Immature natural killer cell (primary cell): Measurements from ENCODE around the gene CDH12. TPM values are rescaled to one million over a fixed set of nuclear protein-coding genes. Genes with fewer than 3 reads are reported as not detected.
"Not testable (repeated sequence)": the region's sequence is repeated elsewhere in the genome, so short reads cannot be mapped to it uniquely, and the experiment has no call there.

Experiments
- DNase-seq, 3 donors: peaks; one replicate each; pipeline ENCODE4 v3.0.0; 2022; ENCODE audit warnings: mixed read lengths in 1 of 3
- H3K27ac Mint-ChIP-seq, 6 donors: one replicate each; pipeline ENCODE4 v1.8.0; 2020; ENCODE audit warnings: mixed read lengths in 6 of 6, mild to moderate bottlenecking in 5 of 6, inconsistent platforms in 4 of 6, moderate library complexity in 3 of 6
- H3K27me3 Mint-ChIP-seq, 3 donors: one replicate each; pipeline ENCODE4 v1.8.0; 2020 to 2021; ENCODE audit warnings: low read depth in 3 of 3, mild to moderate bottlenecking in 3 of 3, mixed read lengths in 3 of 3, moderate library complexity in 3 of 3, inconsistent platforms in 1 of 3
- H3K36me3 Mint-ChIP-seq, 3 donors: one replicate each; pipeline ENCODE4 v1.8.0; 2020; ENCODE audit warnings: mixed read lengths in 3 of 3, inconsistent platforms in 2 of 3, mild to moderate bottlenecking in 2 of 3
- H3K4me1 Mint-ChIP-seq, 2 donors: one replicate each; pipeline ENCODE4 v1.8.0; 2020; ENCODE audit warnings: inconsistent platforms in 2 of 2, mild to moderate bottlenecking in 2 of 2, mixed read lengths in 2 of 2, moderate library complexity in 1 of 2
- H3K4me3 Mint-ChIP-seq, 5 donors: one replicate each; pipeline ENCODE4 v1.8.0; 2020; ENCODE audit warnings: mild to moderate bottlenecking in 5 of 5, mixed read lengths in 5 of 5, inconsistent platforms in 3 of 5, moderate library complexity in 3 of 5
- H3K9me3 Mint-ChIP-seq, 6 donors: one replicate each; pipeline ENCODE4 v1.8.0; 2020; ENCODE audit warnings: mild to moderate bottlenecking in 6 of 6, mixed read lengths in 6 of 6, inconsistent platforms in 4 of 6, moderate library complexity in 3 of 6
- polyA plus RNA-seq, 3 donors: library from polyadenylated mRNA; unstranded; fragments of 300-500 nt; fragmentation: Illumina TruSeq; gene quantifications; one replicate each; pipeline ENCODE4 v1.2.3, GENCODE V29; 2021

The CDH12 gene
- polyA plus RNA-seq, 3 donors from 2014 or later, result not detected

GRCh38 chr5:22226423-22226822, 626.7 kb downstream of the CDH12 start:
- no peak overlapping the region for H3K4me3 Mint-ChIP-seq
- H3K36me3 Mint-ChIP-seq, result no peaks in the 10 kb centered on the region
- H3K27ac Mint-ChIP-seq, result no peak overlapping the region
- no peaks in the 10 kb centered on the region for H3K27me3 Mint-ChIP-seq
- no peaks in the 10 kb centered on the region for H3K4me1 Mint-ChIP-seq
- no peak for DNase-seq
- peaks cover 0 to 30% (median 10%) of the 10 kb centered on the region in 6 donors for H3K9me3 Mint-ChIP-seq

DNA sequence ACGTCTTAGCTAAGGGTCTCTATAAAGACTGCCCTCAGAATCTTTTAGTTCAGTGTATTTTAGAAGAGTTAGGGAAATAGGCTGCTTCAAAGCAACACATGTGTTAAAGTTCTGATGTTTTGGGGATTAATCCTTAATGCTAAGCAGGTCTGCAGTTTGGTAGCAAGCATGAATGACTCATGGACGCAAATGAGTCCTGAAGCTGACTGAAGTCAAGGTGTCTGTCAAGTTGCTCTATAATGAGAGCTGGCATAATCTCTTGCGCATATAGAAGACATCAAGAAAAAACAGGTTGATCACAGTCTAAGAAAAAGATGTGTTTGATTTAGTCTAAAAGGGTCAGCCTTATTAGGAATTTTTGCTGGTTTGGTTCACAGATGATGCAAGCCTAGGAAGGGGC, 630.1 kb downstream of the CDH12 start:
- no peak for DNase-seq
- Mint-ChIP-seq H3K27ac (no peak overlapping the region), H3K4me1 (no peaks in the 10 kb centered on the region), H3K9me3 (peaks cover 0 to 28% (median 7%) of the 10 kb centered on the region in 6 donors), H3K27me3 (no peaks in the 10 kb centered on the region), H3K4me3 (no peak overlapping the region), H3K36me3 (no peaks in the 10 kb centered on the region)

DNA sequence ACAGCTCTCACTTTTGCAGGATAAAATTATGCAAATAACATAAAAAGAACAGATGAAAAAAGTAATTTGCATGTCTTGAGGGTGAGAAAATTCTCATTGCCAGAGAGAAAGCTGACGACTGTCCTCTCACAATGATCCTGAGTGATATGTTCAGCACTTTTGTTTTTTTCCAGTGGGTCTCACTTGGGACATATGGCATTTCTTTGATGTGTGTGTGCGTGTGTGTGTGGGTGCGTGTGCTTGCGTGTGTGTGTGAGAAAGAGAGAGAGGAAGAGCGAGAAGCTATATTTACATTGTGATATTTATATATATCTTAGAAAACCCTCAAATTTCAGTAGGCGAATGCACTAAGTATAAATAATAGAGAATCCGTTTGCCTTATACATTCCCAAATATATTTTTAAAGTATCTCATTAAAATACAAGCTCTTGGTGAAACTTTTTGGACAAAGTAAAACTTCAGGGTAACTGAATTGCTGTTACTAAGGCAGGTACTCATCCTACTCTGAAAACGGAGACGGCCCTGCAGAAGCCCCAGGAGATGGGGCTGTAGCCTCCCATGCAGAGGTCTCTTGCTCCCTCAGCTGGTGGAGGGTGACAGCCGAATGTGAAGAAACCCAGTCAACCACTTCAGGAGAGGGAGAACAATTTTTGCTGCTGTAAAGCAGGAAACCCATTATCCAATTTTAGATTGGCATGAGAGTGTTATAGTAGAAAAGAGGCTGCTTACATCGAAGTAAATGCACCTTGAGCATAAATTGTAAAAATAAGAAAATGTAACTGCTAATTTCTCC, 639.2 kb downstream of the CDH12 start:
- H3K27ac Mint-ChIP-seq, DNase-seq, H3K4me1 Mint-ChIP-seq, H3K36me3 Mint-ChIP-seq, H3K4me3 Mint-ChIP-seq, H3K27me3 Mint-ChIP-seq, H3K9me3 Mint-ChIP-seq: not testable (repeated sequence)

- H3K4me1 Mint-ChIP-seq, DNase-seq, H3K36me3 Mint-ChIP-seq, H3K27ac Mint-ChIP-seq, H3K27me3 Mint-ChIP-seq, H3K4me3 Mint-ChIP-seq: not testable (repeated sequence)
- peaks cover 0 to 10% (median 3%) of the 10 kb centered on the region in 6 donors for H3K9me3 Mint-ChIP-seq
Measured at GRCh38 chr5:22212254-22212991, 640.7 kb downstream of the CDH12 start.

GRCh38 chr5:22208463-22208862, 644.7 kb downstream of the CDH12 start:
- DNase-seq, H3K4me1 Mint-ChIP-seq, H3K36me3 Mint-ChIP-seq, H3K4me3 Mint-ChIP-seq, H3K27me3 Mint-ChIP-seq, H3K27ac Mint-ChIP-seq: not testable (repeated sequence)
- H3K9me3 Mint-ChIP-seq, result peaks cover 0 to 12% (median 5%) of the 10 kb centered on the region in 6 donors

DNA sequence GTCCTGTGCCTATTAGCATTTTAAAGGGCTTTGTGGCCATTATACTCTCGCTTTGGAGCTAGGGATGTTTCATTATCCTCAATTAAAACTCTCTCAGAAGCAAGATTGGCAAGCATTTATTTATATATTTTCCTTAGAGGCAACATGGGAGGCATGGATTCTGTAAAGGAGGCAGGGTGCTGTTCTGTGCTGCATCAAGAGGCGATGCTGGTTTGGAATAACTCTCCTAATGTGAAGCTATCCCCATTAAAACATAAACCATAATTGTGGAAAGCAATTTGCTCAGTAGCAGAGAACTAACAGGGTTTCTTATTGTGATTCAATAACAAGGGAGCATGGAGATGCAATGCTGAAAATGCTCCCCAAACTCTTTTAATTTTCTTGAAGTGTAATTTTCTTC, 664.5 kb downstream of the CDH12 start:
- not testable (repeated sequence) for H3K27ac Mint-ChIP-seq, H3K4me3 Mint-ChIP-seq, H3K4me1 Mint-ChIP-seq, H3K27me3 Mint-ChIP-seq, DNase-seq, H3K36me3 Mint-ChIP-seq
- peaks cover 6 to 35% (median 19%) of the 10 kb centered on the region in 6 donors for H3K9me3 Mint-ChIP-seq

GRCh38 chr5:22187632-22188228, 665.4 kb downstream of the CDH12 start:
- not testable (repeated sequence) for H3K27me3 Mint-ChIP-seq, H3K4me1 Mint-ChIP-seq, H3K36me3 Mint-ChIP-seq, DNase-seq, H3K4me3 Mint-ChIP-seq, H3K27ac Mint-ChIP-seq
- peaks cover 6 to 35% (median 20%) of the 10 kb centered on the region in 6 donors for H3K9me3 Mint-ChIP-seq

DNA sequence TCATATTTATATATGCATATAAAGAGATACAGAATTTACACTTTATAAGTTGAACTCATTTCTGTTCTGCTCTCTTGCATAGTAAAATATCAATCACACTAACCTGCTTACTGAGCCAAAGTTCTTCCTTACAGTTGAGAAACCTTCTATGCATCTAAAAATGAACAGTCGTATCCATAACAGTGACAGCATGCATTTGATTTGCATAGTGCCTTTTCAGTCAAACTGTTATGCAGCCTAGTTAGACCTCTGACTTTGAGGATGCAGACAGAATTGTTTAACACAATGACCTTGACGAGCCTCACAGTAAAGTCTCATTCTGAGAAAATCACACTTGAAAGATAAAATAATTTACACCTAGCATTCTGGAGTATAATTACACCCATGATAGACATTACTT, 683.9 kb downstream of the CDH12 start:
- H3K4me3 Mint-ChIP-seq, DNase-seq, H3K27me3 Mint-ChIP-seq, H3K36me3 Mint-ChIP-seq, H3K27ac Mint-ChIP-seq, H3K4me1 Mint-ChIP-seq: not testable (repeated sequence)
- peaks cover 1 to 17% (median 11%) of the 10 kb centered on the region in 6 donors for H3K9me3 Mint-ChIP-seq

DNA sequence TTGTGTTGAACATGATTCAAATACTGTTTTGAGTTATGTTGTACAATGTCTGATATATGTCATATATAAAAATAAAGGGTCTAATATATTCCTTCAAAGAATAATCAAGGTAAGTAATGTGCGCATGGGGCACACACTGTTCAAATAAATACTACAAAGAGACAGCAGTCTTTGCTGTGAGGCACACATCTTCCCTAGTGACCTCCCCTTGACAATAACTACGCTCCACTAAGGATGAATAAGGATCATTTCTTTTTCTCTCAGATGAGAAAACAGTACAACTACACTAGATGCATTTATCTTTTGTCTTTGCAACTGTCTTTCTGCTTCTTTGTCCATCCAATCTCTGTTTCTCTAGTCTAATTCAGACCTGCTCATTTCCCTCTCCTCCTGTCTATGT, 684.4 kb downstream of the CDH12 start:
- not testable (repeated sequence) for DNase-seq, H3K27ac Mint-ChIP-seq, H3K4me3 Mint-ChIP-seq, H3K36me3 Mint-ChIP-seq, H3K27me3 Mint-ChIP-seq, H3K4me1 Mint-ChIP-seq
- H3K9me3 Mint-ChIP-seq, result peaks cover 1 to 20% (median 11%) of the 10 kb centered on the region in 6 donors

DNA sequence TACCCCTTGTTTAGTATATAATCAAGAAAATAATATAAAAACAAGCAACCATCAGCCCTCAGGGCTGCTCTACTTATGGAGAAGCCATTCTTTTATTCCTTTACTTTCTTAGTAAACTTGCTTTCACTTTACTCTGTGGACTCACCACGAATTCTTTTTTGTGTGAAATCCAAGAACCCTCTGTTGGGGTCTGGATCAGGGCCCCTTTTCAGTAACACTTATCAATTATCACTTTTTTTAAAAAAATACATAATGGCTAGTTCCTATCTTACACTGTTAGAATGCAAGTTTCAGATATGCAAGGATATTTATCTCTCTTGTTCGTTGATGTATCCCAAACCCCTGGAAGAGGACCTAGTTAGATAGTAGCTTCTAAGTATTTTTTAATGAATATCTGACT, 687.2 kb downstream of the CDH12 start:
- H3K4me1 Mint-ChIP-seq, DNase-seq, H3K4me3 Mint-ChIP-seq, H3K36me3 Mint-ChIP-seq, H3K27me3 Mint-ChIP-seq, H3K27ac Mint-ChIP-seq: not testable (repeated sequence)
- H3K9me3 Mint-ChIP-seq, result peaks cover 3 to 34% (median 14%) of the 10 kb centered on the region in 6 donors

DNA sequence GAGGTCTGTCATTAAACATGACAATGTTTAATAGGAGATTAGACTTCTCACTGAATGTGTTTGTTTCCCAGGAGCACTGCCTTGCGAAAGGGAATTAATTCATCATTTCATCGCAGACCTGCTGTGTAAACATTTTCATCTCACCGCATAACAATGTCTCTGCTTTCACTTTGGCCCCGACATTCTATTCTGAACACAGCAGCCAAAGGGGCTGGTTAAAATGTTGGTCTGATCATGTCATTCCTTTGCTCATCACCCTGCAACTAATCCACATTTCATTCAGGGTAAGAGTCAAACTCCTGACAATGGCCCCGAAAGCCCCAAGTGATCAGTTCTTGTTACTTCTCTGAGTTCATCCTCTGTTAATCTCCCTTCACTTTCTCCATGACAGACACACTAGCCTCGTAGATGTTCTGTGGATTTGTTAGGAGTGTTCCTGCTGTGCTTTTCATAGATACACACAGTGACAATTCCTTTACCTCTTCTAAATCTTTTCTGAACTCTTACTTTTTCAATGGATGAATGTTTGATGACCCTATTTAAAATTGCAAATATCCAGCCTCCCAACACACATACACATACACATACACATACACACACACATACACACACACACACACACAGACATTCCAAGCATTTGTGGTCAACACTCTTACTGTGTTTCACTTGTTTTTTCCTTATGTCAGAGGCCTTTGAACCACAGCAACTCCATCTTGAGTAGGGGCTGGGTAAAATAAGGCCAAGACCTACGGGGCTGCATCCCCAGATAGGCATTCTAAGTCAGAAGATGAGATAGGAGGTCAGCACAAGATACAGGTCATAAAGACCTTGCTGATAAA, 688.0 kb downstream of the CDH12 start:
- H3K27me3 Mint-ChIP-seq, DNase-seq, H3K4me1 Mint-ChIP-seq, H3K27ac Mint-ChIP-seq, H3K36me3 Mint-ChIP-seq, H3K4me3 Mint-ChIP-seq: not testable (repeated sequence)
- H3K9me3 Mint-ChIP-seq, result peaks cover 3 to 37% (median 14%) of the 10 kb centered on the region in 6 donors

GRCh38 chr5:22156953-22157352, 696.2 kb downstream of the CDH12 start:
- peaks cover 0 to 16% (median 3%) of the 10 kb centered on the region in 6 donors for H3K9me3 Mint-ChIP-seq
- not testable (repeated sequence) for H3K27ac Mint-ChIP-seq, H3K36me3 Mint-ChIP-seq, H3K4me1 Mint-ChIP-seq, H3K4me3 Mint-ChIP-seq, H3K27me3 Mint-ChIP-seq, DNase-seq

DNA sequence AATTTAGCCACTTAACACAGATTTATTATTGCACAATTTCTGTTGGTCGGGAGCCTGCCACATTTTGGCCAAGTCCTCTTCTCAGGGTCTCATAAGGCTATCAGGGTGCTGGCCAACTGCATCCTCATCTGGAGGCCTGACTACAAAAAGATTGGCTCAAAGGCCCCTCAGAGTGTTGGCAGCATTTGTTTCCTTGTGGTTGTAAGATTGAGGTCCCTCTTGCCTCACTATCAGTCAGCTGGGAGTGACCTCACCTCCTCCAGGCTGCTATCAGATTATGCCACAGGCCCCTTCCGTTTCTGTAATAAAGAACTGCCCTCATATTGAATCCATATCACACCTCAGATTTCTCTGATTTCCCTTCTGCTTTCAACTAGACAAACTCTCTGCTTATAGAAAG, 698.4 kb downstream of the CDH12 start:
- not testable (repeated sequence) for H3K4me3 Mint-ChIP-seq, DNase-seq, H3K27me3 Mint-ChIP-seq, H3K9me3 Mint-ChIP-seq, H3K27ac Mint-ChIP-seq, H3K36me3 Mint-ChIP-seq, H3K4me1 Mint-ChIP-seq

GRCh38 chr5:22151801-22152200, 701.3 kb downstream of the CDH12 start:
- H3K27me3 Mint-ChIP-seq, H3K27ac Mint-ChIP-seq, H3K4me1 Mint-ChIP-seq, H3K36me3 Mint-ChIP-seq, DNase-seq, H3K9me3 Mint-ChIP-seq, H3K4me3 Mint-ChIP-seq: not testable (repeated sequence)
